AG04450 (cell line): ENCODE measurements around the gene NOXA1. TPM values are rescaled to one million over a fixed set of nuclear protein-coding genes. Genes with fewer than 3 reads are reported as not detected.

Experiments used
- CTCF ChIA-PET: fragments of 300-600, 350-600 bp; formaldehyde crosslinking; extraction: SDS; loops from one replicate; lab custom pipeline; 2022; ENCODE audit warnings: antibody characterized with exemption, inconsistent platforms; lab: Charles Lee
- POLR2A ChIA-PET: fragments of 350-600 bp; formaldehyde crosslinking; extraction: SDS; loops from one replicate; lab custom pipeline; 2021; ENCODE audit warnings: antibody characterized with exemption, inconsistent platforms; lab: Yijun Ruan, JAX
- DNase-seq: peaks from one replicate; pipeline ENCODE4 v3.0.0-alpha.2; 2011; ENCODE audit warnings: low read depth, low spot score
- H3K27ac ChIP-seq: one replicate; pipeline ENCODE4 v1.5.1; 2012; ENCODE audit warnings: low read depth, low read length, control low read depth
- H3K27me3 ChIP-seq: one replicate; pipeline ENCODE4 v1.6.0; 2012; ENCODE audit warnings: low read length; ENCODE audit not compliant: control insufficient read depth, insufficient read depth
- H3K4me3 ChIP-seq: 2 replicates; pipeline ENCODE4 v1.5.1; 2011; ENCODE audit warnings: mild to moderate bottlenecking, low read depth, low read length, control low read depth
- H3K9me3 ChIP-seq: 2 replicates; pipeline ENCODE4 v1.5.1; 2012; ENCODE audit warnings: low read length; ENCODE audit not compliant: control insufficient read depth, insufficient read depth
- CTCF ChIP-seq: IDR thresholded peaks from 2 replicates; pipeline ENCODE4 v1.5.1; 2011; ENCODE audit warnings: low read depth, low read length, control low read depth, inconsistent platforms
- polyA plus RNA-seq: library from polyadenylated mRNA; depleted of rRNA; stranded (reverse); fragments of >200 nt; gene quantifications from 2 replicates; pipeline ENCODE4 v1.2.3, GENCODE V29; 2011

The NOXA1 gene
- polyA plus RNA-seq, 1 experiment: 0.06 TPM

- TF ChIP-seq CTCF: no peak
- POLR2A ChIA-PET: no interaction called here
Observed at GRCh38 chr9:137445930-137446431, 22.8 kb downstream of the NOXA1 start.

GRCh38 chr9:137446851-137447471 lies 23.8 kb downstream of the NOXA1 start:
- TF ChIP-seq CTCF: 0 out of 2 replicates have a peak, but pooled peaks have one; percentile 1
- DNase-seq: no peak
- H3K4me3 ChIP-seq: no peak overlapping the region
- ChIA-PET CTCF (interaction anchor here (0.8 kb wide), 1 partner anchor 161 kb away, joined by 3 read pairs; no protein-coding TSS in a partner anchor), POLR2A (no interaction called here)
- H3K27me3 ChIP-seq: peaks cover 3% of the 10 kb centered on the region
- no peak overlapping the region for H3K27ac ChIP-seq
- no peaks in the 10 kb centered on the region for H3K9me3 ChIP-seq

More at GRCh38 chr9:137445930-137446431, 22.8 kb downstream of the NOXA1 start:
- H3K9me3 ChIP-seq: no peaks in the 10 kb centered on the region
- H3K27me3 ChIP-seq: peaks cover 6% of the 10 kb centered on the region
- no peak overlapping the region for H3K27ac ChIP-seq
- CTCF ChIA-PET: interaction anchor here (0.8 to 4.4 kb wide), 2 partner anchors 23 to 160 kb away, joined by 3 to 29 read pairs; partner anchors contain the start of genes EXD3 and NOXA1
- no peak for DNase-seq
- no peak overlapping the region for H3K4me3 ChIP-seq

GRCh38 chr9:137447722-137448601 lies 24.8 kb downstream of the NOXA1 start:
- Histone ChIP-seq H3K4me3 (no peak overlapping the region), H3K27ac (no peak overlapping the region), H3K27me3 (no peaks in the 10 kb centered on the region), H3K9me3 (no peaks in the 10 kb centered on the region; the same call in 1 of the 2 replicates)
- ChIA-PET POLR2A (no interaction called here), CTCF (interaction anchor here (0.6 kb wide), 1 partner anchor 9 kb away, joined by 3 read pairs; no protein-coding TSS in a partner anchor)
- DNase-seq: no peak
- TF ChIP-seq CTCF: no peak

- H3K9me3 ChIP-seq: no peaks in the 10 kb centered on the region; the same call in 1 of the 2 replicates
- no peak overlapping the region for H3K4me3 ChIP-seq
- CTCF ChIA-PET: interaction anchor here (0.6 kb wide), 1 partner anchor 8 kb away, joined by 3 read pairs; no protein-coding TSS in a partner anchor
- POLR2A ChIA-PET: no interaction called here
- H3K27ac ChIP-seq: no peak overlapping the region
- H3K27me3 ChIP-seq: no peaks in the 10 kb centered on the region
- no peak for TF ChIP-seq CTCF
- DNase-seq: no peak
Observed at GRCh38 chr9:137448602-137448962, 25.4 kb downstream of the NOXA1 start.
